Esophagus (tissue), 2 donors: Measurements from ENCODE around the gene SNPH. TPM values are rescaled to one million over a fixed set of nuclear protein-coding genes. Genes with fewer than 3 reads are reported as not detected.

Experiments
- H3K27ac ChIP-seq, 2 donors: one replicate each; pipeline ENCODE4 v1.5.1; 2013; ENCODE audit warnings: low read depth in 2 of 2, mild to moderate bottlenecking in 2 of 2, inconsistent platforms in 1 of 2, low read length in 1 of 2, moderate library complexity in 1 of 2
- H3K27me3 ChIP-seq, 2 donors: one replicate each; pipeline ENCODE4 v1.6.1; 2013; ENCODE audit warnings: low read length in 2 of 2, control low read depth in 1 of 2, mild to moderate bottlenecking in 1 of 2; ENCODE audit not compliant: insufficient read depth in 2 of 2, control insufficient read depth in 1 of 2
- H3K36me3 ChIP-seq, 2 donors: one replicate each; pipeline ENCODE4 v1.6.1; 2013; ENCODE audit warnings: low read length in 1 of 2; ENCODE audit not compliant: control insufficient read depth in 2 of 2, insufficient read depth in 2 of 2
- H3K4me1 ChIP-seq, 2 donors: one replicate each; pipeline ENCODE4 v1.6.1; 2013; ENCODE audit warnings: low read length in 1 of 2; ENCODE audit not compliant: control insufficient read depth in 2 of 2, insufficient read depth in 2 of 2
- H3K4me3 ChIP-seq, 2 donors: one replicate each; pipeline ENCODE4 v1.5.1; 2013; ENCODE audit warnings: low read length in 2 of 2, mild to moderate bottlenecking in 2 of 2, low read depth in 1 of 2, moderate library complexity in 1 of 2
- H3K9me3 ChIP-seq, 2 donors: one replicate each; pipeline ENCODE4 v1.6.1; 2013; ENCODE audit warnings: mild to moderate bottlenecking in 2 of 2, low read depth in 1 of 2, low read length in 1 of 2, moderate library complexity in 1 of 2; ENCODE audit not compliant: control insufficient read depth in 2 of 2, insufficient read depth in 1 of 2
- WGBS, 2 donors: extraction: QIAGEN DNeasy Blood & Tissue Kit; methylation state at CpG; one replicate each; pipeline ENCODE4 v1.1.7; 2013; 5-methylcytosine and 5-hydroxymethylcytosine counted together
- polyA plus RNA-seq, 2 donors: library from polyadenylated mRNA; stranded (reverse); fragments of 200-250 nt; gene quantifications; one replicate each; pipeline ENCODE4 v1.2.3, GENCODE V29; 2013
- donor health status: healthy with polysubstance abuse.
- donor health status: Bipolar disorder and iron deficiency.

SNPH gene
- polyA plus RNA-seq, 2 donors, result 0.92 to 1.1 TPM

- H3K9me3 ChIP-seq, result no peaks in the 10 kb centered on the region
- no peak overlapping the region for H3K4me3 ChIP-seq
- peaks cover 0 to 2% of the 10 kb centered on the region in 2 donors for H3K4me1 ChIP-seq
- WGBS, 2 donors, result 72 to 90% methylated on average over 1 of the region's 1 CpG
- no peaks in the 10 kb centered on the region for H3K27me3 ChIP-seq
- H3K27ac ChIP-seq, result no peak overlapping the region
- H3K36me3 ChIP-seq, result no peaks in the 10 kb centered on the region
These were observed 2.2 kb upstream of the SNPH start for GRCh38 chr20:1263853-1264252.

DNA sequence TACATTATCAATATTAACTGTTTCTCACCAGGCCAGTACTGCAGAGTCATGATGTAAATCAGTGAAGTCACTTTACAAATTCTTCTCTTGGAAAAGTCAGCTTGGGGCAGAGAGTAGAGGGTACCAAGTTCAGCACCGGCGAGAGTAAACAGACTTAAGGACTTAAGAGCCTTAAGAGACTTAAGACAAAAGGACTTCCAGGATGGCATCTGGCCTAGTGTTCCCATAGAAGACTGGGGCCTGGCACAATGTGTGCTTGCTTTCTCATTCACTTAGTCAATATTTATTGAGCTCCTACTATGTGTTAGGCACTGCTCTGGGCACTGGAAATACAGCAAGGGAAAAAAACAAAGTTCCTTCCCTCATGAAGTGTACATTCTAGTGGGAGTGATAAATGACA lies 1.4 kb upstream of the SNPH start:
- Histone ChIP-seq H3K4me3 (no peak overlapping the region), H3K27me3 (no peaks in the 10 kb centered on the region), H3K27ac (no peak overlapping the region), H3K9me3 (no peaks in the 10 kb centered on the region), H3K36me3 (no peaks in the 10 kb centered on the region), H3K4me1 (peaks cover 0 to 2% of the 10 kb centered on the region in 2 donors)
- 54 to 76% methylated on average over 2 of the region's 2 CpGs for WGBS, 2 donors

DNA sequence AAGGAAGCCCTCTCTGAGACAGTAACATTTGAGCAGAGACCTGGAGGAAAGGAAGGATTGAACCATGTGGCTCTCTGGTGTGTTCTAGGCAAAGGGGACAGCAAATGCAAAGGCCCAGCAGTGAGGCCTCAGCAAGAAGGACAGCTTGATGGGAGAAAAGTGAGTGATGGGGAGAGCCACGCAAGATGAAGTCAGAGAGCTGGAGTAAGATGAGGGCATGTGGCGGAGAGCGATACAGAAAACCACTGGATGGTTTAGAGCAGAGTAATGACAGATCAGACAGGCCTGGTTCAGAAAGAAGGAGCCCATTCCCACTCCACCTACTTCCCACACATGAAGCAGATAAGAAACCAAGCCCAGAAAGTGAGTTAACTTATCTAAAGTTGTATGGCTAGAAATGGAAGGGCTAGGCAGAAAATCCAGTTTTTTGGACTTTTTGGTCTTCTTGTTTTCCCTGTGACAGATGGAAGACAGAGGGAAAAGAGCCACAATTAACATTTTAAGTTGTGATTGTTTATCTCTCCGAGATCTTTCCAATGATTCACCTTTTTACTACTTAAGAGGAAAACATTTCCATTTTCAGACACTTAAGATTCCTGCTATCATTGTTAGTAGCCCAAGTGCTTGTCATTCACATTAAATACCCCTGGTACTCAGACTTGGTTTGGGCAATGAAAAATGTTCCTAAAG lies 723 bp upstream of the SNPH start:
- H3K9me3 ChIP-seq, result no peaks in the 10 kb centered on the region
- H3K4me3 ChIP-seq, result peak overlapping the region in 1 of 2 donors; percentile 58
- no peaks in the 10 kb centered on the region for H3K27me3 ChIP-seq
- H3K4me1 ChIP-seq, result peaks cover 0 to 2% of the 10 kb centered on the region in 2 donors
- H3K36me3 ChIP-seq, result no peaks in the 10 kb centered on the region
- 92 to 93% methylated on average over 4 of the region's 4 CpGs for WGBS, 2 donors
- no peak overlapping the region for H3K27ac ChIP-seq

DNA sequence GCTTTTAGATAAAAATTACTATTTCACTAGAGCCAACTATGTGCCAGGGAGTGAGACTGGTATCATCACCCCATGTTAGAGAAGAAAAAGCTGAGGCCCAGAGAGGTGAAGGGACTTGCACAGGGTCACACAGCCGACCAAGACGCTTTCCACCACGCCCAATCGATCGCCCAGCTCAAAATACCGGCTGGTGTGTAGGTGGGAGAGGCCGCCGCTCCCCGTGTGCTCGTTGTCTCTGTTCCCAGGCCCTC lies 253 bp upstream of the SNPH start:
- no peaks in the 10 kb centered on the region for H3K27me3 ChIP-seq
- 3 to 11% methylated on average over 10 of the region's 10 CpGs for WGBS, 2 donors
- H3K27ac ChIP-seq, result no peak overlapping the region
- H3K4me1 ChIP-seq, result peaks cover 0 to 2% of the 10 kb centered on the region in 2 donors
- H3K36me3 ChIP-seq, result no peaks in the 10 kb centered on the region
- peak overlapping the region; percentile 55 to 58 for H3K4me3 ChIP-seq
- H3K9me3 ChIP-seq, result no peaks in the 10 kb centered on the region

DNA sequence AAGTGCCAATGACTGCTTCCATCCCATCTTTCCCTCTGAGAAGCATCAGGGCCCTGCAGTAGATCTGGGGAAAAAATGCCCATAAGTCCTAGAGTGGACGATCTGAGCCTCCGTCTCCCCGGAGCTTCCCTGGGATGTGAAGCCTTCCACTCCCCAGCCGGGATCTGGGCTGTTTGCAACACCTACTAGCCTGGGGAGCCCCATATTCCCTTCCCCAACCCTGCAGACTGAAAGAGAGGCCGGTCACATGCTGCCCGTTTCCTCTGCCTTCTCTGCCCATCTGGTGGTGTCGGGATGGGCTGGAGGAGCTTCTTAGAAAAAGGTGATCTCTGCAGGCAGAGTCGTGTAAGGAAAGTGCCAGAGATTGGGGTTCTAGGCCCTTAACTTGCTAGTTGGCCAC lies 1.1 kb downstream of the SNPH start:
- peaks cover 0 to 2% of the 10 kb centered on the region in 2 donors for H3K4me1 ChIP-seq
- H3K27ac ChIP-seq, result no peak overlapping the region
- no peak overlapping the region for H3K4me3 ChIP-seq

GRCh38 chr20:1267809-1268374 lies 1.8 kb downstream of the SNPH start:
- Histone ChIP-seq H3K27ac (no peak overlapping the region), H3K9me3 (no peaks in the 10 kb centered on the region), H3K4me3 (no peak overlapping the region), H3K36me3 (no peaks in the 10 kb centered on the region), H3K27me3 (no peaks in the 10 kb centered on the region), H3K4me1 (peaks cover 0 to 2% of the 10 kb centered on the region in 2 donors)
- WGBS, 2 donors, result 91% methylated on average over 3 of the region's 3 CpGs

More for the DNA sequence above, 1.1 kb downstream of the SNPH start:
- Histone ChIP-seq H3K36me3 (no peaks in the 10 kb centered on the region), H3K9me3 (no peaks in the 10 kb centered on the region), H3K27me3 (no peaks in the 10 kb centered on the region)
- WGBS, 2 donors, result 70 to 73% methylated on average over 8 of the region's 8 CpGs

DNA sequence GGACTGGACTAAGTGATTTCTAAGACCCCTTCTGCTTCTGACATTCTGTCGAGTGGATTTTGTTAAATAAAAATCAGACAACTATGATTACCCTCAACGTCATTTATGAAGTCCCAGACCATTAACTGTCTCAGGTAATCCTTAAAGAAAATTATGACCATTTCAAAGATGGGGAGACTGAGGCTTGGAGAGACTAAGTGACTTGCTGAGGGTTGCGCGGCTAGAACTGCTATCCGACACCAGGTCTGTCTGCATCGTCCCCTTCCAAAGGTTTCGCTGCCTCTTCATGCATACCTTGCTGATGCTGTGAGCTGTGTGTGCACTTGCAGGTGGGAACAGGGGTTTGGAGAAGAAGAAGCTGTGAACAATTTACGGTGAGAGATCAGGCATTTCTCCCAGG lies 3.1 kb downstream of the SNPH start:
- H3K27me3 ChIP-seq, result no peaks in the 10 kb centered on the region
- no peaks in the 10 kb centered on the region for H3K36me3 ChIP-seq
- no peak overlapping the region for H3K27ac ChIP-seq
- peaks cover 0 to 2% of the 10 kb centered on the region in 2 donors for H3K4me1 ChIP-seq
- H3K9me3 ChIP-seq, result no peaks in the 10 kb centered on the region
- 87 to 94% methylated on average over 8 of the region's 8 CpGs for WGBS, 2 donors
- no peak overlapping the region for H3K4me3 ChIP-seq

- no peak overlapping the region for H3K4me3 ChIP-seq
- no peaks in the 10 kb centered on the region for H3K9me3 ChIP-seq
- 93 to 96% methylated on average over 3 of the region's 3 CpGs for WGBS, 2 donors
- H3K36me3 ChIP-seq, result no peaks in the 10 kb centered on the region
- H3K4me1 ChIP-seq, result peaks cover 0 to 2% of the 10 kb centered on the region in 2 donors
- no peak overlapping the region for H3K27ac ChIP-seq
- no peaks in the 10 kb centered on the region for H3K27me3 ChIP-seq
These were observed 3.8 kb downstream of the SNPH start for GRCh38 chr20:1269850-1270249.

- 52 to 60% methylated on average over 6 of the region's 6 CpGs for whole genome bisulfite sequencing, 2 donors
- Histone ChIP-seq H3K27me3 (no peaks in the 10 kb centered on the region), H3K4me3 (no peak overlapping the region), H3K9me3 (no peaks in the 10 kb centered on the region), H3K36me3 (no peaks in the 10 kb centered on the region), H3K4me1 (peaks cover 0 to under 1% of the 10 kb centered on the region in 2 donors), H3K27ac (no peak overlapping the region)
These were observed 6.4 kb downstream of the SNPH start for GRCh38 chr20:1272368-1273100.
